NCI-H1436 treated with DMSO at 0.1 percent for 48 hours (cell line): ENCODE data around the gene RCN2.

Source experiments
- DNase-seq: peaks from one replicate; lab custom pipeline; 2025; lab: John Stamatoyannopoulos, UW

RCN2 gene

DNA sequence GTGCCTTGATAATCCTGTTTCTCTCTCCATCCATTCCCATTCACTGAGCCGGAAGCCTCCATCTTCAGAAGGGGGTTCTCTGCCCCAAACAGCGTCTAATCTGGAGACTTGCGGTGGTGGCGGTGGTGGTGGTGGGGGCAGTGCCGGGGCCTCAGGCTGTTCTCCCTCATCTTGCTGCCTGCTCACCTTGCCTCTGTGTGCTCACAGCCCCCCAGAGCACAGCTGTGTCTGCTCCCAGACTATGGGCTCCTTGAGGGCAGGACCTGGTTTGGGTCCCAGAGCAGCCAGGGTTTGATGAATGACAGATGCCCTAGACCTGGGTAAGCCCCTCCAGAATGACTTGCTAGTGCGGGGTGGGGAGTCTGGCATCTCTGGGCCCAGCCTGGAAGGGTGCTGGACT, 62.9 kb downstream of the RCN2 start:
- DNase-seq = no peak

DNA sequence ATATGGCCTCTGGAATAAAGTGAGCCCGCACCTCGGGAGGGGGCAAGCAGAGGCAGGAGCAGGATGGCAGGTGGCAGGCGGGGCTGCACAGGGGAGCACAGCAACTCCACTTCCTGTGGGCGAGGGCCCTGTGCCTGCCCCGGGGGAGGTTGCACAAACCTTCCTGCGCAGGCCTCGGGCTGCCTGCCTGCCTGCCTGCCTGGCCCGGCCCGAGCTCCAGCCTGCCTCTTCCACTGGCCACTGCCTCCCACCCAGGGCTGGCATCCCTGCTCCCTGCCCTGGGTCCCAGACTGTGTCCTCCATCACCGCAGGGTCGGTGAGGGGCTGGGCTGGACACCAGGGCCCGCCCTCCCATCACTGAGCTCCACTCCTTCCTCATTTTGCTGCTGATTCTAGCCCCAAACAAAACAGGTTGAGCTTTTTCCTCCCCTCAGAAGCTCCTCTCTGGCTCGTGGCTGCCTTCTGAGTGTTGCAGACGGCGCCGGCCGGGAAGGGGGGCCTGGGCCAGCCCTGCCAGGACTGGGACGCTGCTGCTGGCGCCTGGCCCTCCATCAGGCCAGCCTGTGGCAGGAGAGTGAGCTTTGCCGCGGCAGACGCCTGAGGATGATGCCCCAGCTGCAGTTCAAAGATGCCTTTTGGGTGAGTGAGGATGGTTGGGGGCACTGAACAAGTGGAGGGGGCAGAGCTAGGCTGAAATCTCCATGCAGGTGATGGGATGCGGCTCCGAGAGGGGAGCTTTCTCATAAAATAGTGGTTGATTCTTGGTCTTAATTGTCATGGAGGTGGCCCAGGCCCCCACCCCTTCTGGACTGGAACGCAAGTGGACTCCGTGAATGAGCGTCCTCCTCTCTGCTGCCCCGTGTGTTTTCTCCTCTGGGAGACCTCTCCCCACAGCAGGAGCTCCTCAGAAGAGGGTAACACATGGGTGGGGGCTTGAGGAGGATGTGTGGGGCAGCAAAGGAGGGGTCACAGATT, 63.7 kb downstream of the RCN2 start, which contains the start of gene PSTPIP1:
Gene PSTPIP1, plus strand, starts transcription at position 156 of the 975 bp plus-strand sequence. Its CDS starts 448 bp downstream, at position 604.
- DNase-seq = no peak

DNA sequence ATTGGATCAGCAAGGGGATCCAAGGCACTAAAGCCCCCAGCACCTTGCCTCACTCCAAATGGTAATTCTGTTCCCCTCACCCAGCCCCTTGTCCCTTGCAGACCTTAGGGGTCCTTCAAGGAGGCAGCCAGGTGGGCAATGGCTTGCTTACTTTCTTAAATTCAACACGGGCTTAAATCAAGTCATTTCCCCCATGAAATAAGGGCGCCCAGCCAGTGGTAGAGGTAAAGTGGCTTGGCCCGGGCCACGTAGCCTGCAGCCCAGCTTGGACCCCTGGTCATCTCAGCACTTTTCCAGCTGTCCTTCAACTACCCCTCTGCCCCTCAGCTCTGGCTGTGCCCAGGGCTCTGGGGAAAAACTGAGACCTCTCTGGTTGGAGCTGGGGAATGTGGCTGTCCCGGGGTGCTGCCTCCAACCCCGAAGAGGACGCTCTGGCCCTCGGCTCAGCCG, 64.6 kb downstream of the RCN2 start:
- DNase-seq = no peak

DNA sequence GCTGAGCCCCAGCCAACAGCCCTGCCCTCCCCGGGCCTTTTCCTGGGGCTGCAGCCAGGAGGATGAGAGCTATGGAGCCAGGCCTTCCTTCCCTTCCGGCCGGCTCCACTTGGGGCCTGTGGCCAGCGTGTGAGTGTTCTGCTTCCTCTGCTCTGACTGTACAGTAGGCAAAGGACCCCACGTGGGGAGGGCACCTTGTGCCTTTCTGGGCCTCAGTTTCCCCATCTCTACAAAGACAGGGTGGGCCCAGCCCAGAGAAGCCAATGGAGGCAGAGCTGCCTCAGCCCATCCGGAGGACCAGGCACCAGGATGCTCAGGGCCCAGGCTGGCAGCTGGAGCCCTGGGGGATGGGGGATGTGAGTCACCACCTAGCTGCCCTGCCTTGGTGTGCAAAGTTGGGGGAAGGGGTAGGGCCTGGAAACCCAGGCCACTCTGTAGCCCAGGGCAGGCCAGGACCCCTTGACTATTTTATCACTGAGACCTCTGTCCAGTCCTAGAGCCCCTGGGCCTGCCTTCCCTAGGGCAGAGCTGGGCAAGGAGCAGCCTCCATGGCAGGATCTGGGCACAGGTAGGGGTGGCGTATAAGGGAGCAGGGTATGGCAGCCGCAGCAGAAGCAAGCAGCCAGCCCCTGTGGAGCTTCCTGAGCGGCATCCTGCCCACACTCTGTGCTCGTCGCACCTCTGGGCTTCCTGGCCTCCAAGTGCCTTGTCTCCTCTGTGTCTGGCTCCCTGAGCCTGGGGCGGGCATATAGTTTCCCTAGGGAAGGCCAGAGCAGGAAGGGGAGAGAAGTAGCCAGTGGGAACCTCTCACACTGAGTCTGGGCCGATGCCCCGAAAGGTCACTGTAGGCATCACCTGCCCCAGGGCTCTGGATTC, 65.2 kb downstream of the RCN2 start:
- DNase-seq = no peak

DNA sequence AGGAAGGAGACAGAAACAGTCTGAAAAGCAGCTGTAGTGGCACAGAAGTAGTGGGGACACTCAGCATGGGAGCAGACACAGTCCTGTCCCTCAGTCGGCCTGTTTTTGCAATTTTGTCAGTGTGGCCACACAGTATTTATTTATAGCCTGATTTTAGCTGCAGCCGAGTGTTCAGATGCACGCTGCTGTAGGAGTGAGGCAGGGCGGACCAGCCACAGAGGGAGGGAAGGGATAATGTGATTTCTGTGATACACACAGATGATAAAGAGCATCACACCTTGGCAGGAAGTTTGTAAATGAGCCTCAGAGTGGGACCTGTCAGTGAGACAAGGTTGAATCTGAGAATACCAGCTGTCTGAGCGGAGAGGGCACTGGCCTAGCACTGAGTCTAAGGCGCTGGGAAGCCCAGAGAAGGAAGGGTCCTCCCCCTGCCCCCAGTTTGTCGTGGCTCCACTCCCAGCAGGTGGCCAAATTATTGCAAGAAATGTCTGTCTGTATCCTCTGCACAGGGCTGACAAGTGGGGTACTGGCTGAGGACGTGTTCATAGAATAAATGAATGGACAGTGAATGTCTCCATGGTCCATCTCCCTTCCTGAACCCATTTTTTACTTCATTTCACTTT, 67.2 kb downstream of the RCN2 start:
- DNase-seq = no peak

DNA sequence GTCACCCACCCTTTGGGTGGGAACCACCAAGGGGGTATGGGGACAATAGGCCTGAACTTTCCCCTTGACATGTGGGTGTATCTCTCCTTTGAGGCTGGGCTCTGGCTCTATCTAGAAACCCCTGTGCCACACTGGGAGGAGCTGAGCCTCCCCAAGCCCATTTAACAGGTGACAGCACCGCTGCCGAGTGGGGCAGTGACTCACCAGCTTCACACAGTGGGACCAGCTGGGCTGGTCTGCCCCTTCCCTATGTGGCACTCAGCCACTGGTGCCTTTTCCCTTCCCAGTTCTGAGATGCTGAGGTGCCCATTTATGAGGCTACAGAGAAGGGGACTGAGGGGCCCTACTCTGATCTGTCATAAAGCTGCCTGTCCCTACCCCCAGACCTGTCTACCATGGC, 68.4 kb downstream of the RCN2 start:
- DNase-seq = no peak

DNA sequence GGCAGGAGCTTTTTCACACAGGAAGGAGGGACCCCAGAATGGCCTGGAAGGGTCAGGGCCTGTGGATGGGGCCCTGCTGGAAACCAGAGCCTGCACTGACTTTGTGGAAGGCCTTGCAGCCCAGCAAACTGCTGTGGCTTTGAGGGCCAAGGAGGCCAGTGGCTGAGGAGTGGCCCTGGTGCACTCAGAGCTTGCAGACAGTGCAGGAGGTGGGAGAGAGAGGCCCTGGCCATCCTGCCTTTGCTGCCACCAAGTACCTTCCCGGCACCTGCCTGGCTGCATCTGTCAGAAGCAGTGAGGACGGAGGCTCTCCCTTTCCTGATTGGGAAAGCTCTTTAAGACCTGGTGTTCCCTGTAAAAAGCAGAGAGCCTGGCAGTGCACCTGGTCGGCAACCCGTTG, 69.8 kb downstream of the RCN2 start:
- DNase-seq = no peak

DNA sequence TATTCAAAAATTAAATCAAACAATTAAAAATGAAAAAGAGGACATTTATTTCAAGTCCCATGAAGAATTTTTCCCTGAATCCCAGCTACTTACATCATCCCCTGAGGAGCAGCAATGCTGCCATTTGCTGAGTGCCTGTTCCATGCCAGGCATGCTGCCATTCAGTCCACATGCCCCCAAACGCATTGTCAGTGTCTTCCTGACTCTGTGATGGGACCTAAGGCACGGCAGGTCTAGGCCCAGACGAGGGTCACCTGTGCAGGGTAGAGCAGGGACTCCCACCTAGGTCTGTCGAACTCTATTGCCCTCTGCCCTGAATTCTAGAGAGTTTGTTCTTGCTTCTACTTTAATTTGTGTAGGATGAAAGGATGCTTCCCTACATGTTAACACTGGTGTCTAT, 70.4 kb downstream of the RCN2 start:
- no peak for DNase-seq

DNA sequence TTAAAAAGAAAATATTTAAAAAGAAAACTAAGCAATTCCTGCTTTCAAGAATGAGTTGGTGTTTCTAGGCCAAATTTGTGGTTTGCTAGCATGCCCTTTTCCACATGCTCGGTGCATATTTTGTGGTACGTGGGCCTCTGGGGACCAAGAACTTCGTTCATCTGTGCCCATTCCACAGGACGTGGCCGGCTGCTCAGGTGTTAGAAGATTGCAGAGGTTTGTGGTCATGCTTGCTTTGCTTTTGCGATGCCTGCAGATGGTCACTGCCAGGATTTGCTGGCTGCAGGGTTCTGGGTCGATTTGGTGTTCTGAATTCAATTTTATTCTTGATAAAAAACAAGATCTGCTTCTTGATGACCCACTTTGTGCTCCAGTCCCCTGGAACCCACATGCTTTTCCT, 70.9 kb downstream of the RCN2 start:
- DNase-seq = no peak

DNA sequence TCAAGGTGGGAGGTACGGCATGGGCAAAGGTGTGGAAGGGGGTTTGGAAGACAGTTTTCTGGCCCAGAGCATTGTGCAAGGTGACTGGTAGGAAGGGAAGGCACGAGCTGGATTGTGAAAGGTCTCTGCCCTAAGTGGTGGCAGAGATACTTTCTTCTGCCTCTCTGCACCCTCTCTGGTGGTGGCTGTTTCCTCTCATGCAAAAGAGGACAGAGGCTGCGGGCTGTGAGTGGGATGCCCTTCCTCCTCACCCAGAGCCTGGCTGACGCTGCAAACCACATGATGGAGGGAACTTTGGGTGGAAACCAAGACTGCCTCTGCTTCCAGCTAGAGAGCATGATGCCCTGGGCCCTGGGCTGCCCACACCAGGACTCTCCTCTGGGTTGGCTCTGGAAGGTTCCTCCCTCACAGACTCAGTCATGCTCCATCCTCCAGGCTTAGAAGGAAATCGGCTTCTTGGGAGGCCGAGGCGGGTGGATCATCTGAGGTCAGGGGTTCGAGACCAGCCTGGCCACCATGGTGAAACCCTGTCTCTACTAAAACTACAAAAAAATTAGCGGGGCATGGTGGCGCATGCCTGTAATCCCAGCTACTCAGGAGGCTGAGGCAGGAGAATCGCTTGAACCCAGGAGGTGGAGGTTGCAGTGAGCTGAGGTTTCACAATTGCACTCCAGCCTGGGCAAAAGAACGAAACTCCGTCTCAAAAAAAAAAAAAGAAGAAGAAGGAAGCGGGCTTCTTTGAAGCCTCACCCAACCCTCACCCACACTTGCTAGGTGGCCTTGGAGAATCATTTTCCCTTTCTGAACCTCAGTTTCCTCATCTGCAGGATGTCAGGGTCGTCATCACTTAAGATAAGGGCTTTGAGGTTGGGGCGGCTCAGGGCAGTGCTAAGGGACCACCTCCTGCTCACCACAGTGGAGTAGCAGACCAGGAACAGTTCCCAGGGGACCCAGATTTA, 71.7 kb downstream of the RCN2 start:
- DNase-seq = no peak
